Nephron (organoid): ENCODE data around the gene WDR90.

Experiments used
- H3K27ac Mint-ChIP-seq, 3 experiments: 2 replicates each; pipeline ENCODE4 v1.8.0; 2020; ENCODE audit warnings: mixed read lengths in 3 of 3, mild to moderate bottlenecking in 2 of 3, moderate library complexity in 1 of 3
- H3K27me3 Mint-ChIP-seq: 2 replicates; pipeline ENCODE4 v1.8.0; 2021; ENCODE audit warnings: low read depth, mild to moderate bottlenecking, moderate library complexity, mixed read lengths
- H3K36me3 Mint-ChIP-seq: 2 replicates; pipeline ENCODE4 v1.8.0; 2020; ENCODE audit warnings: low read depth, mixed read lengths
- H3K4me1 Mint-ChIP-seq: 2 replicates; pipeline ENCODE4 v1.8.0; 2020; ENCODE audit warnings: mixed read lengths
- H3K4me3 Mint-ChIP-seq, 3 experiments: 2 replicates each; pipeline ENCODE4 v1.8.0; 2020; ENCODE audit warnings: mild to moderate bottlenecking in 3 of 3, mixed read lengths in 3 of 3, moderate library complexity in 2 of 3
- H3K9me3 Mint-ChIP-seq: 2 replicates; pipeline ENCODE4 v1.8.0; 2020; ENCODE audit warnings: mixed read lengths
- CTCF ChIP-seq, 3 experiments: fragments of 200-600 bp; sonication (generic); IDR thresholded peaks; one replicate each; pipeline ENCODE4 v1.5.0; 2021; ENCODE audit warnings: antibody characterized with exemption in 3 of 3; ENCODE audit not compliant: unreplicated experiment in 3 of 3

The WDR90 gene

GRCh38 chr16:716200-716568, 67.0 kb downstream of the WDR90 start:
- Mint-ChIP-seq H3K9me3 (no peaks in the 10 kb centered on the region), H3K36me3 (no peaks in the 10 kb centered on the region), H3K27ac (peak overlapping the region in 1 of 3 experiments; percentile 63), H3K27me3 (peaks cover 23% of the 10 kb centered on the region), H3K4me1 (peaks cover 15% of the 10 kb centered on the region), H3K4me3 (peak overlapping the region; percentile 78 to 80 (median 78))
- TF ChIP-seq CTCF (IDR thresholded peaks at IDR 0.05; ENCODE audit: unreplicated experiment in 3 of 3): no peak

GRCh38 chr16:716768-717325, 67.7 kb downstream of the WDR90 start:
- peak overlapping the region; percentile 78 to 80 (median 78) for H3K4me3 Mint-ChIP-seq
- H3K4me1 Mint-ChIP-seq: peaks cover 15% of the 10 kb centered on the region
- H3K36me3 Mint-ChIP-seq: no peaks in the 10 kb centered on the region
- no peaks in the 10 kb centered on the region for H3K9me3 Mint-ChIP-seq
- no peak for TF ChIP-seq CTCF (IDR thresholded peaks at IDR 0.05; ENCODE audit: unreplicated experiment in 3 of 3)
- H3K27me3 Mint-ChIP-seq: peaks cover 21% of the 10 kb centered on the region
- no peak overlapping the region for H3K27ac Mint-ChIP-seq
